Mammary epithelial cell (primary cell): ENCODE data around the gene DDX50.

Source experiments
- EZH2 ChIP-seq: IDR thresholded peaks from 2 replicates; pipeline ENCODE4 v1.6.1; 2012; ENCODE audit warnings: low read length, inconsistent platforms, borderline replicate concordance
- TF ChIP-seq, protein P1 (sequence below), 2 donors: IDR thresholded peaks in 1 of 2; conservative IDR thresholded peaks in 1 of 2; 2 replicates each; pipeline ENCODE4 v1.5.1; 2011 to 2012; ENCODE audit warnings: inconsistent platforms in 2 of 2, low read length in 2 of 2, mild to moderate bottlenecking in 2 of 2, control low read depth in 1 of 2, low read depth in 1 of 2; ENCODE audit not compliant: insufficient read depth in 1 of 2; ENCODE audit errors: extremely low read depth in 1 of 2

DNA sequence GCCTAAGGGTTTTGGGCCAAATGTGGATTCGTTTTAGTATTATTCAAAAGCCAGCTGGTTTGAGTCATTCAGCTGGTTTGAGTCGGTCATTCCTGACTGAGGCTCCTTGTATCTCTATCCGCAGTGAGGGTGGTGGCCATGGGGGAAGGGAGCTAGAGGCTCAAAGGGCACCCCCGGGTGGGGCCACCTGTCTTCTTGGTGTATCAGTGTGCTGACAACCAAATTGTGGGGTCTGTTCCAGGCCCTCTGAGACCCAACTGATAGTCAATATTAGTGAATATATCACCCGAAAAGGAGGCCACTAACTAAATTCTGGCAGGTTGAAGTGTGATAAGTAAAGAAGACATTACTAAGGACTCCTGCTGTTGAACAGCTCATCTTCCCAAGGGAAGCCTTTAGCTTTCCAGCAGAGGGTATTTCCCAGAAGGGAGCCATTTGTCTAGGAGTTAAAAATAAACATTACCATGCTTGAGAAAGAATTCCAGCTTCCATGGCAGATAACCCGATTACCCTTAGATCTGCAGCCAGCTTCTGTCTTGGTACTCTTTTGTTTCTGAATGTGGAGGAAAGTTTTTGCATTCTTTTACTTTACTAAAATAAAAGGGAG lies 29.9 kb upstream of the DDX50 start:
- TF ChIP-seq, protein P1, sequence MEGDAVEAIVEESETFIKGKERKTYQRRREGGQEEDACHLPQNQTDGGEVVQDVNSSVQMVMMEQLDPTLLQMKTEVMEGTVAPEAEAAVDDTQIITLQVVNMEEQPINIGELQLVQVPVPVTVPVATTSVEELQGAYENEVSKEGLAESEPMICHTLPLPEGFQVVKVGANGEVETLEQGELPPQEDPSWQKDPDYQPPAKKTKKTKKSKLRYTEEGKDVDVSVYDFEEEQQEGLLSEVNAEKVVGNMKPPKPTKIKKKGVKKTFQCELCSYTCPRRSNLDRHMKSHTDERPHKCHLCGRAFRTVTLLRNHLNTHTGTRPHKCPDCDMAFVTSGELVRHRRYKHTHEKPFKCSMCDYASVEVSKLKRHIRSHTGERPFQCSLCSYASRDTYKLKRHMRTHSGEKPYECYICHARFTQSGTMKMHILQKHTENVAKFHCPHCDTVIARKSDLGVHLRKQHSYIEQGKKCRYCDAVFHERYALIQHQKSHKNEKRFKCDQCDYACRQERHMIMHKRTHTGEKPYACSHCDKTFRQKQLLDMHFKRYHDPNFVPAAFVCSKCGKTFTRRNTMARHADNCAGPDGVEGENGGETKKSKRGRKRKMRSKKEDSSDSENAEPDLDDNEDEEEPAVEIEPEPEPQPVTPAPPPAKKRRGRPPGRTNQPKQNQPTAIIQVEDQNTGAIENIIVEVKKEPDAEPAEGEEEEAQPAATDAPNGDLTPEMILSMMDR (conservative IDR thresholded peaks at IDR 0.05 in 1 of 2, IDR thresholded peaks at IDR 0.05 in 1 of 2; ENCODE audit: extremely low read depth in 1 of 2, insufficient read depth in 1 of 2, low read depth in 1 of 2, low read length in 2 of 2) = no peak
- no peak for TF ChIP-seq EZH2
